Measurements from ENCODE around the gene ARL2.

ARL2 gene

DNA sequence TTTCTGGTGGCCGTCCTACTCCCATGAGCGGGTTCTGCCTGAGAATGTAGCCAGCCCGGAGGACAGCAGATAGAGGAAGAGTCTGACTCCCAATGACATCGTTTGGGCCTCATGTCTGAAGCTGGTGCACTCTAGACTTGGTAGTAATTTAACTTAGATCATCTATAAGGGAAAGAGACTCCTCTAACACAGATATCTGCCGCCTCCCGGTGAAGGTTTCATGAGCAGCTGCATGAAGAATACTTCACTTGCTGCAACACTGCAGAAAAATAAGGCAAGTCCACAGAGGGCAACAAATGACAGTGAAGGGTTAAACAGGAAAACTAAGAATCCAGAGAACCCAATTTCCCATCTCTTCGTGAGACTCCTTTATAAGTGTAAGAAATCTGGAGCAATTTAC lies 5.9 kb upstream of the ARL2 start:
- no peak for DNase-seq (ENCODE audit: low read depth)
- no peak overlapping the region for H3K4me3 ChIP-seq (ENCODE audit: low read length)
- TF ChIP-seq, protein P1, sequence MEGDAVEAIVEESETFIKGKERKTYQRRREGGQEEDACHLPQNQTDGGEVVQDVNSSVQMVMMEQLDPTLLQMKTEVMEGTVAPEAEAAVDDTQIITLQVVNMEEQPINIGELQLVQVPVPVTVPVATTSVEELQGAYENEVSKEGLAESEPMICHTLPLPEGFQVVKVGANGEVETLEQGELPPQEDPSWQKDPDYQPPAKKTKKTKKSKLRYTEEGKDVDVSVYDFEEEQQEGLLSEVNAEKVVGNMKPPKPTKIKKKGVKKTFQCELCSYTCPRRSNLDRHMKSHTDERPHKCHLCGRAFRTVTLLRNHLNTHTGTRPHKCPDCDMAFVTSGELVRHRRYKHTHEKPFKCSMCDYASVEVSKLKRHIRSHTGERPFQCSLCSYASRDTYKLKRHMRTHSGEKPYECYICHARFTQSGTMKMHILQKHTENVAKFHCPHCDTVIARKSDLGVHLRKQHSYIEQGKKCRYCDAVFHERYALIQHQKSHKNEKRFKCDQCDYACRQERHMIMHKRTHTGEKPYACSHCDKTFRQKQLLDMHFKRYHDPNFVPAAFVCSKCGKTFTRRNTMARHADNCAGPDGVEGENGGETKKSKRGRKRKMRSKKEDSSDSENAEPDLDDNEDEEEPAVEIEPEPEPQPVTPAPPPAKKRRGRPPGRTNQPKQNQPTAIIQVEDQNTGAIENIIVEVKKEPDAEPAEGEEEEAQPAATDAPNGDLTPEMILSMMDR (conservative IDR thresholded peaks at IDR 0.05; ENCODE audit: low read depth, low read length), result no peak

DNA sequence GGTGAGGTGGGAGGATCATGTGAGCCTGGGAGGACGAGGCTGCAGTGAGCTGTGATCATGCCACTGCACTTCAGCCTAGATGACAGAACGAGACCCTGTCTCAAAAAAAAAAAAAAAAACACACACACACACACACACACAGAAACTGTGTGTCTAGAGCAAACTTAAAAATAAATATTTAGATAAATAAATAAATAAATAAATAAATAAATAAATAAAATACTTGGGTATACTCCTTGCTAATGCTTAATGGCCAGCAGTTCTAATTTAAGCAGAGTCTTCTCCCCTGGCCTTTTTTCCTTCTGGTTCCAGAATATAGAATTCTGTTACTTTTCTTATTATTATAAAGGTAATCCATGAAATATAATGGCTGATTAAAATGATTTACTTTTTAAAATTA lies 5.1 kb upstream of the ARL2 start:
- no peak for DNase-seq (ENCODE audit: low read depth)
- TF ChIP-seq, protein P1 (conservative IDR thresholded peaks at IDR 0.05; ENCODE audit: low read depth, low read length), result no peak
- H3K4me3 ChIP-seq (ENCODE audit: low read length), result no peak overlapping the region

DNA sequence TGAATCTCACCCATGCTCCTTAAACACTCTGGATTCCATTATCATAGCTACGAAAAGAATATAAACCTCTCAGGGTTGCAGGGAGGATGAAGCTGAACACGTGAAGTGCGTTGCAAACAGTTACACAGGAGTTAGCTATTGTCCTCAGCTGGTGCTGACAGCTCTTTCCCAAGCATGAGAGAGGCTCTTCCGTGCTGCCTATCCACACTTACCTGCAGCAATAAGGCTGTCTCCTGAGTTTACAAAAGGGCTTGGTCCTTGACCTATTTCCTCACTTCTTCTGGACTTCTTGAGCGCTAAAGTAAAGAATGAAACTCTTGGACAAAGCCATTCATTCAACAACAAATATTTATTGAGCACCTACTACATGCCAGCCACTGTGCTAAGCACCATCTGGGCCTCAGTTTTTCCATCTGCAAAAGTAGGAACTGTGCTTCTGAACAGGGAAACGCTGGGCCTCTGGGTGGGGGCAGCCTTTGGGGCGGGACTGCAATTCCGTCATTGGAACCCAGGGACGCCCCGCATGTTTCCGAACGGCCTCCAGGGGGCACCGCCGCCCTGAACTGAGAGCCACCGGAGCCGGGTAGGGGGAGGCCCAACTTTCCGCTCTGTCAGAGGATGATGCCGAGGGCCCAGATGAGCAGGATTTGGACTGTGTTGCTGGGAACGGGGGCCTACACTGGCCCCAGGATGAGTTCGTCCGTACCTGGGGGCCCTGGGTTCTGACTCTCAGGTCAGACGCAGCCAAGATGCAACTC lies 651 bp upstream of the ARL2 start:
- no peak for DNase-seq (ENCODE audit: low read depth)
- H3K4me3 ChIP-seq (ENCODE audit: low read length), result peak overlapping the region; percentile 80
- TF ChIP-seq, protein P1 (conservative IDR thresholded peaks at IDR 0.05; ENCODE audit: low read depth, low read length), result peak; percentile 81

DNA sequence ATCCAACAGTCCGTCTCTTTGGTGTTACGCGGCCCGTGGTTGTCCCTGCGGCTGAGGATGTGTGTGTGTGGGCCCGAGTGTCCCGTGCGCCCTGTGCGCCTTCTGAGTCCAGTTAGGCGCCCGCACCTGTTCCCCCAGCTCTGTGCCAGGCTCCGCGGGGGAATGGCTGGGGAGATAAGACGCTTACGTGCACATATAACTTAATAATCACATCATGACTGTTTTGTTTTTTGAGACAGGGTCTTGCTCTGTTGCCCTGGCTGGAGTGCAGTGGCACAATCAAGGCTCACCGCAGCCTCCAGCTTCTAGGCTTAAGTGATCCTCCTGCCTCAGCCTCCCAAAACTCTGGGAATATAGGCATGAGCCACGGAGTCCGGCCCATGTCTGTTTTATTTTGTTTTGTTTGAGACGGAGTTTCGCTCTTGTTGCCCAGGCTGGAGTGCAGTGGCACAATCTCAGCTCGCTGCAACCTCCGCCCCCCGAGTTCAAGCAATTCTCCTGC lies 817 bp downstream of the ARL2 start:
- TF ChIP-seq, protein P1 (conservative IDR thresholded peaks at IDR 0.05; ENCODE audit: low read depth, low read length), result no peak
- peak overlapping the region; percentile 80 for H3K4me3 ChIP-seq (ENCODE audit: low read length)
- DNase-seq (ENCODE audit: low read depth), result no peak

DNA sequence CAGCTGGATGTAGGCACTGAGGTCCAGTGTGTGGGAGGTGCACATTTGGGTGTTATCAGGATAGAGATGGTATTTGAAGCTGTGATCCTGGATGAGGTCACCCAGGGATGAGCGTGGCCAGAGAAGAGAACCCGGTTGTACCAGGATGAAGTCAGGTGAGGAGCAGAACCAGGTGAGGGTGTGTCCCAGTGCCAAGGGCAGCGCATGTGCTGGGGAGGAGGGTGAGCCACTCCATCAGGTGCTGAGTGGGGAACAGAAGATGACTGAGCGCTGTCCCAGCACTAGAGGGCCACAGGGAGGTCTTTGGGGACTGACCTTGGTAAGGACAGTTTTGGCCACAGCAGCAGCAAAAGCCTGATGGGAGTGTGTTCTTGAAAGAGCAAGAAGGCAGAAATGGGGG lies 2.7 kb downstream of the ARL2 start:
- no peak overlapping the region for H3K4me3 ChIP-seq (ENCODE audit: low read length)
- TF ChIP-seq, protein P1 (conservative IDR thresholded peaks at IDR 0.05; ENCODE audit: low read depth, low read length), result no peak
- DNase-seq (ENCODE audit: low read depth), result no peak

DNA sequence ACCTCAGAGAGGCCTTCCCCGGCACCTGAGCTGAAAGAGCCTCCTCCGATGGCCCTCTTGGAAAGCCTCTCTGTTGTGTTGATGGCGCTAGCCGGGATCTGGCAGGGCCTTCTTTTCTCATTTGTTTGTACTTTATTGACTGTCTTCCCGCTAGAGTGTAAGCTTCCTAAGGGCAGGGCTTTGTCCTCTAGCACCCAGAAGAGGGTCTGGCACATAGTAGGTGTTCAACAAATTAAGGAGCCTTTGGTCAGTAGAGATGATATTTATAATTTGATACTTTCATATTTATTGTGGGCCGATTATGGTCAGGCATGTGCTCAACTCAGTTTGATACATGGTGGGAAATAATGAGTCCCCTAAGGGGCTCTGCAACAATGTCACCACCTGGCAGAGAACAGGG lies 4.0 kb downstream of the ARL2 start:
- TF ChIP-seq, protein P1 (conservative IDR thresholded peaks at IDR 0.05; ENCODE audit: low read depth, low read length), result no peak
- H3K4me3 ChIP-seq (ENCODE audit: low read length), result no peak overlapping the region
- DNase-seq (ENCODE audit: low read depth), result no peak

DNA sequence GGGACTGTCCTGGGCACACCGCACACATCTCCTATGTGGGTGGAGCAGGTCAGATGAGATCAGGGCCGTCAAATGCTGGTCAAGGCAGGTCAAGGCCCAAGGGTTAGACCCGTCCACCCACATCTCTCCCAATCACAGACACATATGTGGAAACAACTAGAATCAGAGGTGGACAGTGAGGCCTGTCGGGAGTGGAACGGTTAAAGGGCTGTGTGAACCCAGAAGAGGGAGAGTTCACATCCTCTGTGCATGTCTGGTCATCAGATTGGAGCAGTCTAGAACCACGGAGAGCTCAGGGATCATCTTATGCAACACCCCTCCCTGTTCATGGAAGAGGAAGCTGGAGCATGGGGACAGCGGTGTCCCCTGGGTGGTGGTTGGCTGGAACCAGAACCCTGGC lies 5.9 kb downstream of the ARL2 start:
- H3K4me3 ChIP-seq (ENCODE audit: low read length), result no peak overlapping the region
- TF ChIP-seq, protein P1 (conservative IDR thresholded peaks at IDR 0.05; ENCODE audit: low read depth, low read length), result no peak
- no peak for DNase-seq (ENCODE audit: low read depth)
